SK-MEL-5 (cell line): ENCODE measurements around the gene CCDC179. TPM values are rescaled to one million over a fixed set of nuclear protein-coding genes. Genes with fewer than 3 reads are reported as not detected.
A peak's percentile ranks its signal among the peaks of the same experiment; 100 is the strongest.

Experiments
- DNase-seq: peaks from one replicate; pipeline ENCODE4 v3.0.0-alpha.2; 2016; ENCODE audit warnings: low read depth, low spot score
- in situ Hi-C: cut with HindIII; loops from 2 replicates; pipeline ENCODE4 v1.10.0; 2016; ENCODE audit warnings: low sequenced_read_pairs, high pct_unique_total_duplicates, low pct_unique_long_range_greater_than_20kb
- polyA plus RNA-seq, 2 experiments: library from polyadenylated mRNA; depleted of rRNA; stranded (reverse); fragments of >200 nt; gene quantifications; 2 replicates each; pipeline ENCODE4 v1.2.3, GENCODE V29; 2015
- total RNA-seq: library from RNA; depleted of rRNA; stranded (reverse); fragments of >200 nt; shearing (Covaris generic); gene quantifications from 2 replicates; pipeline ENCODE4 v1.2.3, GENCODE V29; 2014; rRNA removed

Gene CCDC179
- not detected in 2 replicates for total RNA-seq
- polyA plus RNA-seq (2015; cell fraction: cytosol; rRNA removed) = not detected in 2 replicates
- polyA plus RNA-seq (2015; cell fraction: nucleus; rRNA removed) = not detected in 2 replicates

DNA sequence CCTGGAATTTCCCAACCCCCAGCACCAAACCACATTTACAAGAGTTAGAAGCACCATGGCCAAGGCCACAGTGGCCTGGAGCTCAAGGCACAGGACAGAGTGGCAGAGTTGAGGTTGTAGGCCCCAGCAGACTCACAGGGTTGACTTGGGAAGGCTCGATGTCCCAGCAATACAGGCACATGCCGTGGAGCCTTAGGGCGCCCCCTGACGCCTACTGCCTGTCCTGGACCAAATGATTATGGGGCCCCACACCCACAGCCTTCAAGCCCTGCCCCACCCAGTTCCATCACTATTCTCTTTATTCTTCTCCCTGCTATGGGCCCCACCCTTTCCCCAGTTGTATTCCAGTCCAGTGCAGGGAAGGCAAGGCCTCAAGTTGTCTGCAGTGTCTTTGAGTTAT is at the start of gene CCDC179:
Gene CCDC179, minus strand, starts transcription at position 234 of the 400 bp plus-strand sequence. Its CDS starts 53 bp downstream, at position 181.
- in situ Hi-C loops = no loop called here
- DNase-seq = no peak

DNA sequence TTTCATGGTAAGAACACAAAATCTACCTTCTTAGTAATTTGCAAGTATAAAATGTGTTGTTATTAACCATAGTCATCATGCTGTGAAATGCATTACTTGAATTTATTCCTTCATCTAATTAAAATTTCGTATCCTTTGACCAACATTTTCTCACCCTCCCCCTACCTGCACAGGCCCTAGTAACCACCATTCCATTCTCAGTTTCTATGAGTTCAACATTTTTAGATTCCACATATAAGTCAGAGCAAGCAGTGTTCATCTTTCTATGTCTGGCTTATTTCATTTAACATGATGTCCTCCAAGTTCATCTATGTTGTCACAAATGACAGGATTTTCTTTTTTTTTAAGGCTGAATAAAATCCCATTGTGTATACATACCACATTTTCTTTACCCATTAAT is 43.5 kb upstream of the CCDC179 start:
- in situ Hi-C loops = no loop called here

DNA sequence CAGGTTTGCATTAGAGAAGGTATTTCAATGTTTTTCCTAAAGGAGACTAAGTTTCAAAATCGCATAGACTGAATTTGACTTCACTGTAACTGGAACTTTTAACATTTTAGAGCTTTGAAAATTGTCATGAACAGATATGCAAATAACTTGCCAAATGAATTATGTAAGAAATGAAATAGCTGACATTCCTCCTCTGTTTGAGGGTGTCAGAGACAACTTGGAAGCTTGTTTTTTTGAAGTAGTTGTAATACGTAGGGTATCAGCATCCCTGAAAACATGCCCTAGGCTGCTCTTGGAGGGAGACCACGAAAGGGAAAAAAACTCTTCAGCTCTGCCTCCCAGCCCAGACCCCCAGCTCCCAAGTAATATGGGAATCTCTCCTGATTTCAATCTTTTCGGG is 41.3 kb upstream of the CCDC179 start:
- no peak for DNase-seq
- in situ Hi-C loops = no loop called here

More for the DNA sequence above, 43.5 kb upstream of the CCDC179 start:
- no peak for DNase-seq

DNA sequence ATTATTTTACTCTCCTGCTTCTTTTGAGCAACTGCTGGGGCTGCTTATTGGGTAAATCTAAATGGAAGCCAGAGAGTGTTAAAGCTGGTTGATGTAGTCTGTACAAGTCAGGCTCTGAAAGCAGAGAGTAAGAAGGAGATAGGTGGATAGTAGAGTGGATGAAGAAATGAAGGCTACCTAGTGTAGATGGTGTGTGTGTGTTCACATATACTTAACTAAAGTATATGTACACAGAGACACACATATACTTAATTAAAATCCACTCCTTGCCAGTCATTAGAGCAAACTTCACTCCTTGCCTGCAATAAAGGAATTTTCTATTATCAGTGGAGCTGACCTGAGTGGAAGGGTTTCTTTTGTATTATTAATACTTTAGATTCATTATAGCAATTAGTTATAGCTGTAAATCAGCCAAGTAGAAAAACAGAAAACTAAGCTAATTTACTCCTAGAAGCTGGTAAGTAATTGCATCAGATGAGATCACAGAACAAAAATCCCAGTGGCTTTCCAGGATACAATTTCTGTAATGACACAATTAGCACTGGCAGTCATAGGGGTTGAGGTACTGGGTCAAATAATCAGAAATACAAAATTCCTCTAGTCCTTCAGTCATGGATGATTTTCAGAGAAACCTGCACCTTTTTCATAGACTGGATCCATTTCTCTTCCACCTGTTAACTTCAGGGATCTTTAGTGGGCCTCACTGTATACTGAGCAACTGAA is 40.7 kb upstream of the CCDC179 start:
- in situ Hi-C loops = no loop called here
- DNase-seq = no peak

DNA sequence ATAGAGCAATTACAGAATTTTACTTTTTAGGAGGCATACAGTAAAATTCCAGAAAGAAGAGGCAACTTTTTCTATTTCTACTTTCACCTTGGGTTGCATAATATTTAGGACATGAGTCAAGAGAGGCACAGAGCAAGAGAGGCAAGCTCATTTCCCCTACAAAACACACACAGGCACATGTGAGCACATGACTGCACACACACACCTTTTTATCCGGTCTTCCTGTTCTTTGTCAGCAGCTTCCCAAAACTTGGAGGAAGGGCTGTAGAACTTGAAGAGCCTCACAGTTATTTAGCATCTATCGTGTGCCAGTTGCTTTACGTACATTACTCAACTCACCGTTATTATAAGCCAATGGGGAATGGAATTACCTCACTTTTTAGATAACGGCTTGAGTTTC is 37.8 kb upstream of the CCDC179 start:
- in situ Hi-C loops = no loop called here
- no peak for DNase-seq

DNA sequence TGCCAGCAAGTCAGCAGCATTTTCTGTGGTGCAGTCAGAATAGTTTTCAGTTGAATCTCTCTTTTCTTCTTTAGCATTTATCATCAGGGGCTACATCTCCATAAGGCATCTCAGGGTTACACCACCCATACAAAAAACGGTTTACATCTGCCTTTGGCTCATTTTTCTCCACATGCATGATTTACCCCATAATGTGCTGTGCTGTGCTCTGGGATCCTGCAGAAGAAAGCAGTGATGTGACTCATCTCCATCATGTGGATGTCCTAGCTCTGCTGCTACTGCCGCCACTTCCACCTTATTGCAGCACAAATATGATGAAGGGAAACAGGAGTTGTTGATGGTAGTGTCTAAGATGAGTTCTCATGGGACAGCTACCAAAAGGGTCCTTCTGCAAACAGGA is 30.0 kb upstream of the CCDC179 start:
- DNase-seq = no peak
- in situ Hi-C loops = no loop called here

DNA sequence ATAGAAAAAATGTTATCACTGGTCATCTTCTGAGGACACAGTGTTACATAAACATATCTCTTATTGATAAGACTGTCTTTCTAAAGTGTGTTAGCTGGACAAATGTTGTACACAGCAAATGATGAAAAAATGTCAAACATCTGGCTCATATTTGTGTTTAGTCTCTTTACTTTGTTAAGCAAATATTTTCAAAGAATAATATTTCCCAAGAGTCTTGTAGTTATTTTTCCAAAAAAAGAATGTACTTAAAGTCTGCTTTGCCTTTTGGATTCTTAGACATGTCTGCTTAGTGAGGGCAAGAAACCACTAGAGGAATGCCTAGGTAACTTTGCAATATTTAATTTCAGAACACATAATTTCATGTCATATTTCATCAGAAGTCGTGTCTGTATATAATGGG is 23.9 kb upstream of the CCDC179 start:
- in situ Hi-C loops = no loop called here
- no peak for DNase-seq

DNA sequence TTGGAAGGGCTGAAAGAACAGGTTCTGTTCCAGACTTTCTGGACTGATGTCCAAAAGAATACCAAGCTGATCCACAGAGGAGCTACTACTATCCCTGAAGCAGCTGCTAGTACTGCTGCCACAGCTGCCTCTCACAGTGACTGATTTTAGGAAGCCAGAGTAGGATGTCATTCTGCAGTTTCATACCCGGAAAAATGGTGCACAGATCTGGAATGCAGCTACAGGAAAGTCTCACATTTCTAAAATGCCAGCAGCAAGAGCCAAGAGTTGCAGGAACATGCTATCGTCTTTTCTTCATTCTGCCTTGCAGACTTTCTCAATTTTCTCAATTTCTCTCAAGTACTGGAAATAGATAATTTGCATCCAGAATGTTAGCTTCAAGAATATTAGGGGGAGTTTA is 19.4 kb upstream of the CCDC179 start:
- no peak for DNase-seq
- in situ Hi-C loops = no loop called here

DNA sequence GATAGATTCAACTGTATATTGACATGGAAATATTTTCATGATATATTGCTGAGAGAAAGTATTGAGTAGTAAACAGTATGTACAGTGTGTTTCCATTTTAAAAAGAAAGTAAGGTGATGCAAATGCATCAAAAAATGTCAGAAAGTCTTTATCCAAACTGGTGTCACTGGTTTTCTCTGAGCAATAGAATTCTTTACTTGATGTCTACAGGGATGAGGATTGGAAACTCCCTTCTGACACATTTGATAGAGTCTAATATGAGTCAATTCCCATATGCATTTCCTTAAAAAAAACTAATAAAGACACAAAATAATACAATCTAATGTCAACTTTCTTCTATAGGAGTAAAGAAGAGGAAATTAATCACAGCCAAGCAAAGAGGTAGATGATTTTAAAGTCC is 18.3 kb upstream of the CCDC179 start:
- no peak for DNase-seq
- in situ Hi-C loops = no loop called here

DNA sequence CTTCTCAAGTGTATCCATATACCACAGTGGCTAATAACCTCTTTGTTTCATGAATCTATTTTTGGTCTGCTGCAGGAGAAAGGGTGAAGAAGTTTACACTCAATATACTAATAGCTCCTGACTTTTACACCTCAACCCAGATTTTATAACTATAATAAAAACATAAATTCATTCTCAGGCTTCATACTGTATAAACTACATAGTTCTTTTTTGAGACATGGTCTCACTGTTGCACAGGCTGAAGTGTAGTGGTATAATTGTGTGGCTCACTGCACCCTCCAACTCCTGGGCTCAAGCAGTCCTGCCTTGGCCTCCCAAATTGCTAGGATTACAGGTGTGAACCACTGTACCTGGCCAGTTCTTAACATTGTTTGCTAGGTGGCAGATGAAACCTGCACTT is 17.8 kb upstream of the CCDC179 start:
- no peak for DNase-seq
- in situ Hi-C loops = no loop called here

DNA sequence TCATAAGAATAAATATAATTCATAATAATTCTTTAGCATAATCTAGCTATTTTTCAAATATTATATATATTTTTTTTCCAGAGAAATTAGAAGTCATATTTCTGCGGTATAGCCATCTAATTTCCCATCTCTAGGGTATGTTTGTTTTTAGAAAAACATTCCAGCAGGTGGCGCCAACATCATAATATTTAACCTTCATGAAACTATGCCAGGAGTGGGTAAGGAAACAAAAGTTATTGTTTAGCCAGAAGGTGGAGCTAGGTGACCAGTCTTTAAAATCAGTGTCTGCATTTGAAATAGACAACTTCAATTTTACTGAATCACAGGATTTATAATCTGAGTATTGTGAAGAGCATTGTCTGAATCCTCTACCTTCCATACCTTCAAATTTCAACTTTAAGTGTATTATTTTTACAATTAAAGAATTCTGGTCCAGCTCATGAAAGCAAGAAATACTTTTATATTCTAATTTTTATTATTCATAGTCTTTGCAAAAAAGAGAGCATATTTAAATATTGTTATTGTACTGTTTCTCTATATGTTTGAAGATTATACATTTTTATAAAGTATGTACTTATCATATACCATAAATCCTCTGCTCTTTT is 15.7 kb upstream of the CCDC179 start:
- in situ Hi-C loops = no loop called here

DNA sequence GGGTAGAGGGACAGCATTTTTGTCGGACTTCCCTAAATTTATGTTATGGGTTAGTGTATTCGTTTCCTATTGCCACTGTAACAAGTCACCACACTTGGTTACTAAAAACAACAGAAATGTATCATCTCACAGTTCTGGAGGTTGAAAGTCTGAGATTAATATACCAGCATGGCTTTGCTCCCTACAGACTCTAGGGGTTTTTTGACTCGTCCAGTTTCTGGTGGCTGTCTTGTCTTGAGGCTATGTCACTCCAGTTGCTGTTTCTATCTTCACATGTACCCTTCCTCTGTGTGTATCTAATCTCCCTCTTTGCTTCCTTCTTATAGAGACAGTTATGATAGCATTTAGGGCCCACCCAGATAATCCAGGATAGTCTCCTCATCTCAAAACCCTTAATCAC is 9.1 kb upstream of the CCDC179 start:
- no peak for DNase-seq
- in situ Hi-C loops = no loop called here

More for the DNA sequence above, 15.7 kb upstream of the CCDC179 start:
- peak; percentile 88 for DNase-seq

DNA sequence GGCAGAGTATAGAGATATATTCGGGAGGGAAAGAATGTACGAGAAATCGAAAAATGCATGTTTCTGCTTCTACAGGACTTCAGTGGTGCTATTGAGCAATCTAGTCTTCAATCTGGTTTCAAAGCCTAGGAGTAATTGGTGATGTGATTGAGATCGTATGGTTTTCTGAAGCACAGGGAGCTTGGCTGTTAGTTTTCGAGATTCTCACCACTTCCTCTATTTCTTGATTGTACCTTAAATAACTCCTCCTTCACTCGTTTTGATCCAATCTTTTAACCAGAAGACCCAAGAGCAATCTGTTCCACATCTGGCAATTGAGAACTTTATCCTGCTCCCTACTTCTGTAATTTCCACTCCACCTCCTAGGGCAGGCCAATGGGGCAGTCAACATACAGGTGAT is 518 bp downstream of the CCDC179 start:
- DNase-seq = no peak

DNA sequence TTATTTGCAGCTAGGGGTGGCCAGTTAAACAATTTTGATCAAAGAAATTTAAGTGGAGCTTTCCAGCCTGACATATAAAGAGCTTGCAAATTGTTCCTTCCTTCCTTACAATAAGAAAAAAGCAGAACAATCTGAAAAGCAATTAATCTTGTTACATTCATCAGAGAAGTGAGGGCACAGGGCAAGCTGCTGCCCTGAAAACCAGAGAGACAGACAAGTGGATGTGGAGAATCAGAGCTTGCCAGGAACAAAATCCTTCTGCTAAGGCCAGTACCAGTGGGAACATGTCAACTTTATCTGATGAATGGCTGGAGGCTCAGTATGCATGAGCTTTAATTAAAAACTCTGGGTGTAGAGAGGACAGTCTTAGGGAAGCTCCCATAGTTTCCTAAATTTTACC is 8.8 kb downstream of the CCDC179 start:
- in situ Hi-C loops = no loop called here
- DNase-seq = no peak

More for the DNA sequence above, 518 bp downstream of the CCDC179 start:
- in situ Hi-C loops = no loop called here

DNA sequence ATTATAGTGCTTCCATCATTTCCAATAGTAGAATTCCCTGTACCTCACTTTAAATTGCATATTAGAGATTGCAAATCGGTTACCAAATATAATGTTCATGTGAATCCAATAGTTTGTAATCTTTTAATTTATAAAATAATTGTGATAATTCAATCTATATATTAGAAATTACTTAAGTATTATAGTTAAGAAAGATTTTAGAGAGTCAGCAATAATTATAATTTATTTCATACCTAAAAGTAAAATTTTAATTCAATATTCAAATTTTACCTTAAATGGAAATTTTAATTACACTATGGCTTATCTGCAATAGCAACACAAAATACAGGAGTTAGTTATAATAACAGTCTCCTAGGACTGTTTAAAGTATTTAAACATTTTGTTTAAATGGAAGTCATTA is 13.5 kb downstream of the CCDC179 start:
- no peak for DNase-seq
- in situ Hi-C loops = no loop called here

DNA sequence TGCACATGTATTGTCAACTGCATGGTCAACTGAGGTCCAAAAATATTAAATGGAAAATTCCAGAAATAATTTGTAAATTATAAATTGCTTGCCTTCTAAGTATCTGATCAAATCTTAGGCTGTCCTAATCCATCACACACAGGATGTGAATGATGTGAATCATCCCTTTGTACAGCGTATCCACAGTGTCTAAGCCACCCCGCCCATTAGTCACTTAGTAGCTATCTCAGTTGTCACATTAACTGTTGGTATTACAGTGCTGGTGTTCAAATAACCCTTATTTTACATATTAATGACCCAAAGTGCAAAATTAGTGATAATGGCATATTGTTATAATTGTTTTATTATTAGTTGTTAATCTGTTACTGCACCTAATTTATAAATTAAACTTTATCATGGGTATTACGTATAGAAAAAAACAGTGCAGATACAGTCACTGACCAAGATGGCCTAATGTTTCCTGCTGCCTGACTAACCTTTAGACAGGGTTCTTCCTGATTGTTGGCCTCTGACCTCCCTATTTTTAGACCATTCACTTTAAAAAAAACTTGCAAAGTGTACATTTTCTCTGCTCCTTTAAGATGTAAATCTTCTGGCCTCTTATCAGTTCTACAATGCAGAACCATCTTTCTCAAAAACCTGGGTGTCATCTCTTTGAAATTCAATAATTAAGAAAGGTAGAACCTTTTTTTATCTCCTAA is 27.8 kb downstream of the CCDC179 start:
- no peak for DNase-seq

DNA sequence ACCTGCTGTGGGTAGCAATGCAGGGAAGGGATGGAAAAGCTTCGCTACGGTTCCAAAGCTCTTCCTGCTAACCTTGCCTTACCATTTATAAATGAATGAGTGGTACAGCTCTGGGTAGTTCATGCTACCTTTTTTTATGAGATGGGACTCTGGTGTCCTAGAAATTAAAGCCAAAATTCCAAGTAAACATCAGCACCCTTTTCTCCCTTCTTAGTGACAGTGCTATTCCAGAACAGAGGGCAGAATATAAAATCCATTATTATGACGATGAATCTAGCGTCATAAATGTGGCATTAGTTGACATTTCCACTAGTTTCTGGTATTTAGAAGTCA is 30.2 kb downstream of the CCDC179 start:
- in situ Hi-C loops = no loop called here
- DNase-seq = no peak

More for the DNA sequence above, 27.8 kb downstream of the CCDC179 start:
- in situ Hi-C loops = no loop called here

DNA sequence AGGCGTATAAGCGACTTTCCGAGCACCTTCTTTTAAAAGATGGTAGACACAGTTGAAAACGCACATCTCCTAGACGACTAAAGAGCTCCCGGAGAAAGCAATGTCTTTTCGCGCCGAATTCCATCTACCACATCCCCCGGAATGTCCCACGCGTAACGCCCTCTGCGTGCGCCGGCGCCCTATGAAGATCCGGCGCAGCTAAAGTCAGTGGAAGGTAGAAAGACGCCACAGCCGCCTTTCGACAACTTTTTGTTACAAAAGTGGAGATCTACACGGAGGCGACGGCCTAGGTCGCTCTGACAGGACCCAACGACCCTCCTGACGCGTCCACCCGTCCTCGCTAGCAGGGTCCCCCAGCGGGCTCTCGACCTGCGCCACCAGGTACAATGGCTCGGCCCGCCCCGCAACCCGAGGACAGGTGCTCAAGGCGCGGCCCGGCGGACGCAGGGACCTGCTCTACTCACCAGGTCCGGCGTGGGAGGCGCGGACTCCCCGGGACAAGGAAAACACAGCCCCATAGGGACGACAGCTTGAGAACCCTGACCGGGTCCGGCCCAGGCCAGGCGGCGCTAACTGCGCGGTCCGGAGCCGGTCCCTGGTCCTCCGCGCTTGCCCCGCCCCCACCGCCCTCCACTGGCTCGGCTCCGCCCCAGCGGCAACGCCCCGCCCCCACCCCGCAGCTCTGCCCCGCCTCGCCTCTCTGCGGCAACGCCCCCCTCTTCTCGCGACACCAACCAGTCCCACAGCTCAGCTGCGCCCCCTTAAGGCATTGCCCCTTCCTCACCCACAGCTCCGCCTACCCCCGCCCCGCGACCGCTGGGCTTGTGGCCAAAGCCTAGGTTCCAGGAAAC is 30.8 kb downstream of the CCDC179 start, which contains the start of gene SVIP:
Gene SVIP, minus strand, starts transcription at position 571 of the 851 bp plus-strand sequence. Its CDS starts 53 bp downstream, at position 518.
- DNase-seq = peak; percentile 93
- in situ Hi-C loops = no loop called here
